Adipocyte (in vitro differentiated cells): ENCODE measurements around the gene RAP1GAP2.

Source experiments
- DNase-seq: peaks from one replicate; pipeline ENCODE4 v3.0.0-alpha.2; 2015; ENCODE audit warnings: low read depth
- H3K27me3 ChIP-seq: replicated peaks from 2 replicates; pipeline ENCODE4 v1.7.0; 2013; ENCODE audit warnings: mild to moderate bottlenecking, low read length, moderate library complexity; ENCODE audit not compliant: control insufficient read depth, insufficient read depth
- H3K36me3 ChIP-seq: 2 replicates; pipeline ENCODE4 v1.7.0; 2013; ENCODE audit warnings: low read length, mild to moderate bottlenecking, moderate library complexity; ENCODE audit not compliant: control insufficient read depth, insufficient read depth, severe bottlenecking
- H3K4me1 ChIP-seq: 2 replicates; pipeline ENCODE4 v1.7.0; 2013; ENCODE audit warnings: mild to moderate bottlenecking, low read length, moderate library complexity; ENCODE audit not compliant: control insufficient read depth, insufficient read depth
- H3K4me3 ChIP-seq: 2 replicates; pipeline ENCODE4 v1.7.0; 2013; ENCODE audit warnings: mild to moderate bottlenecking, low read length, moderate library complexity
- H3K9ac ChIP-seq: 2 replicates; pipeline ENCODE4 v1.7.0; 2013; ENCODE audit warnings: mild to moderate bottlenecking, low read length, moderate library complexity
- H3K9me3 ChIP-seq: 2 replicates; pipeline ENCODE4 v1.7.0; 2013; ENCODE audit warnings: mild to moderate bottlenecking, low read length, moderate library complexity; ENCODE audit not compliant: control insufficient read depth

RAP1GAP2 gene

GRCh38 chr17:3008336-3009288 lies 212.4 kb downstream of the RAP1GAP2 start:
- Histone ChIP-seq H3K36me3 (no peaks in the 10 kb centered on the region), H3K9ac (no peak overlapping the region), H3K27me3 (peaks cover 5% of the 10 kb centered on the region), H3K4me3 (no peak overlapping the region), H3K9me3 (no peaks in the 10 kb centered on the region), H3K4me1 (peaks cover 9% of the 10 kb centered on the region)
- no peak for DNase-seq

- H3K9me3 ChIP-seq, result no peaks in the 10 kb centered on the region
- H3K36me3 ChIP-seq, result no peaks in the 10 kb centered on the region
- H3K4me3 ChIP-seq, result no peak overlapping the region
- peaks cover 3% of the 10 kb centered on the region for H3K4me1 ChIP-seq
- DNase-seq, result no peak
- H3K27me3 ChIP-seq, result peaks cover 5% of the 10 kb centered on the region
- no peak overlapping the region for H3K9ac ChIP-seq
These were observed 213.2 kb downstream of the RAP1GAP2 start for GRCh38 chr17:3009411-3009920.

- H3K36me3 ChIP-seq, result no peaks in the 10 kb centered on the region
- H3K4me3 ChIP-seq, result no peak overlapping the region
- peaks cover 7% of the 10 kb centered on the region for H3K4me1 ChIP-seq
- no peaks in the 10 kb centered on the region for H3K27me3 ChIP-seq
- no peak for DNase-seq
- H3K9me3 ChIP-seq, result no peaks in the 10 kb centered on the region
- no peak overlapping the region for H3K9ac ChIP-seq
These were observed 215.7 kb downstream of the RAP1GAP2 start for GRCh38 chr17:3011891-3012290.

GRCh38 chr17:3012926-3013581 lies 216.8 kb downstream of the RAP1GAP2 start:
- peaks cover 7% of the 10 kb centered on the region for H3K4me1 ChIP-seq
- no peaks in the 10 kb centered on the region for H3K36me3 ChIP-seq
- DNase-seq, result no peak
- H3K27me3 ChIP-seq, result no peaks in the 10 kb centered on the region
- no peak overlapping the region for H3K9ac ChIP-seq
- H3K9me3 ChIP-seq, result no peaks in the 10 kb centered on the region
- H3K4me3 ChIP-seq, result no peak overlapping the region

- H3K9me3 ChIP-seq, result no peaks in the 10 kb centered on the region
- DNase-seq, result no peak
- no peak overlapping the region for H3K9ac ChIP-seq
- H3K4me1 ChIP-seq, result peaks cover 7% of the 10 kb centered on the region
- H3K4me3 ChIP-seq, result no peak overlapping the region
- H3K36me3 ChIP-seq, result no peaks in the 10 kb centered on the region
- no peaks in the 10 kb centered on the region for H3K27me3 ChIP-seq
These were observed 219.7 kb downstream of the RAP1GAP2 start for GRCh38 chr17:3015890-3016289.

- no peak for DNase-seq
- Histone ChIP-seq H3K9me3 (peaks cover 16% of the 10 kb centered on the region), H3K36me3 (no peaks in the 10 kb centered on the region), H3K27me3 (no peaks in the 10 kb centered on the region), H3K9ac (no peak overlapping the region), H3K4me1 (peaks cover 7% of the 10 kb centered on the region), H3K4me3 (no peak overlapping the region)
These were observed 221.7 kb downstream of the RAP1GAP2 start for GRCh38 chr17:3017936-3018335.

- no peak for DNase-seq
- H3K36me3 ChIP-seq, result no peaks in the 10 kb centered on the region
- no peak overlapping the region for H3K4me3 ChIP-seq
- H3K27me3 ChIP-seq, result no peaks in the 10 kb centered on the region
- H3K9ac ChIP-seq, result no peak overlapping the region
- H3K9me3 ChIP-seq, result peaks cover 29% of the 10 kb centered on the region
- H3K4me1 ChIP-seq, result peaks cover 7% of the 10 kb centered on the region
These were observed 223.5 kb downstream of the RAP1GAP2 start for GRCh38 chr17:3019761-3020160.

GRCh38 chr17:3020381-3020780 lies 224.1 kb downstream of the RAP1GAP2 start:
- H3K27me3 ChIP-seq, result no peaks in the 10 kb centered on the region
- H3K36me3 ChIP-seq, result no peaks in the 10 kb centered on the region
- no peak overlapping the region for H3K4me3 ChIP-seq
- no peak overlapping the region for H3K9ac ChIP-seq
- H3K9me3 ChIP-seq, result peaks cover 29% of the 10 kb centered on the region
- DNase-seq, result no peak
- H3K4me1 ChIP-seq, result peaks cover 7% of the 10 kb centered on the region

- no peak for DNase-seq
- Histone ChIP-seq H3K9ac (no peak overlapping the region), H3K27me3 (no peaks in the 10 kb centered on the region), H3K9me3 (peaks cover 29% of the 10 kb centered on the region), H3K36me3 (no peaks in the 10 kb centered on the region), H3K4me1 (no peaks in the 10 kb centered on the region), H3K4me3 (no peak overlapping the region)
These were observed 226.0 kb downstream of the RAP1GAP2 start for GRCh38 chr17:3022197-3022596.

- no peak for DNase-seq
- H3K9me3 ChIP-seq, result peaks cover 29% of the 10 kb centered on the region
These were observed 228.1 kb downstream of the RAP1GAP2 start for GRCh38 chr17:3024346-3024745.

GRCh38 chr17:3025421-3026124 lies 229.3 kb downstream of the RAP1GAP2 start:
- no peak for DNase-seq
- no peaks in the 10 kb centered on the region for H3K27me3 ChIP-seq
- H3K9me3 ChIP-seq, result peaks cover 29% of the 10 kb centered on the region
- peaks cover 3% of the 10 kb centered on the region for H3K4me1 ChIP-seq
- no peaks in the 10 kb centered on the region for H3K36me3 ChIP-seq
- H3K4me3 ChIP-seq, result no peak overlapping the region
- no peak overlapping the region for H3K9ac ChIP-seq

More at GRCh38 chr17:3024346-3024745, 228.1 kb downstream of the RAP1GAP2 start:
- H3K36me3 ChIP-seq, result no peaks in the 10 kb centered on the region
- no peaks in the 10 kb centered on the region for H3K27me3 ChIP-seq
- H3K4me3 ChIP-seq, result no peak overlapping the region
- no peaks in the 10 kb centered on the region for H3K4me1 ChIP-seq
- no peak overlapping the region for H3K9ac ChIP-seq
